NCI-H226 (cell line): ENCODE measurements around the gene POU3F2.

Experiments
- DNase-seq: peaks from one replicate; pipeline ENCODE4 v3.0.0-alpha.2; 2015

Gene POU3F2

GRCh38 chr6:98831057-98831958, 3.1 kb upstream of the POU3F2 start:
- DNase-seq, result no peak

- no peak for DNase-seq
Observed at GRCh38 chr6:98831959-98832283, 2.5 kb upstream of the POU3F2 start.

- DNase-seq, result peak; percentile 65
Observed at GRCh38 chr6:98832284-98833056, 1.9 kb upstream of the POU3F2 start.

- peak; percentile 6 for DNase-seq
Observed at GRCh38 chr6:98833057-98833306, 1.4 kb upstream of the POU3F2 start.

- DNase-seq, result peak; percentile 17
Observed at GRCh38 chr6:98833307-98834059, 891 bp upstream of the POU3F2 start.

- no peak for DNase-seq
Observed at GRCh38 chr6:98835149-98836024, 1.0 kb downstream of the POU3F2 start.

GRCh38 chr6:98836025-98836961, 1.9 kb downstream of the POU3F2 start:
- DNase-seq, result no peak

GRCh38 chr6:98836962-98837944, 2.9 kb downstream of the POU3F2 start:
- no peak for DNase-seq

- no peak for DNase-seq
Observed at GRCh38 chr6:98838032-98838431, 3.7 kb downstream of the POU3F2 start.

GRCh38 chr6:98838975-98839374, 4.6 kb downstream of the POU3F2 start:
- DNase-seq, result no peak

- no peak for DNase-seq
Observed at GRCh38 chr6:98839781-98840361, 5.5 kb downstream of the POU3F2 start.

GRCh38 chr6:98840385-98840784, 6.0 kb downstream of the POU3F2 start:
- DNase-seq, result no peak

- no peak for DNase-seq
Observed at GRCh38 chr6:98840996-98841513, 6.7 kb downstream of the POU3F2 start.

- DNase-seq, result no peak
Observed at GRCh38 chr6:98841621-98842341, 7.4 kb downstream of the POU3F2 start.

- no peak for DNase-seq
Observed at GRCh38 chr6:98842342-98843180, 8.2 kb downstream of the POU3F2 start.

- DNase-seq, result no peak
Observed at GRCh38 chr6:98843271-98844243, 9.2 kb downstream of the POU3F2 start.
